Cardiac muscle cell (in vitro differentiated cells and primary cell): ENCODE results near the gene HTR4. TPM values are rescaled to one million over a fixed set of nuclear protein-coding genes. Genes with fewer than 3 reads are reported as not detected.

ENCODE experiments used
- DNase-seq, 2 donors: peaks; one replicate each; pipeline versions ENCODE4 v3.0.0 to v3.0.0-alpha.2; 2010 to 2017; ENCODE audit warnings: low read depth in 1 of 2, low spot score in 1 of 2
- H3K27ac ChIP-seq: fragments of 200-600 bp; sonication (generic); 2 replicates; pipeline ENCODE4 v1.5.1; 2016
- H3K27me3 ChIP-seq: fragments of 200-600 bp; sonication (generic); 2 replicates; pipeline ENCODE4 v1.6.0; 2016; ENCODE audit warnings: control low read depth
- H3K36me3 ChIP-seq: fragments of 200-600 bp; sonication (generic); 2 replicates; pipeline ENCODE4 v1.5.1; 2016; ENCODE audit warnings: control low read depth
- H3K4me1 ChIP-seq: fragments of 200-600 bp; sonication (generic); 2 replicates; pipeline ENCODE4 v1.8.1; 2017; ENCODE audit warnings: low read depth, mild to moderate bottlenecking, mixed run types
- H3K4me3 ChIP-seq: fragments of 200-600 bp; sonication (generic); 2 replicates; pipeline ENCODE4 v1.5.1; 2016; ENCODE audit warnings: mild to moderate bottlenecking
- H3K9me3 ChIP-seq: fragments of 200-600 bp; sonication (generic); 2 replicates; pipeline ENCODE4 v1.5.1; 2017; ENCODE audit warnings: low read depth, mild to moderate bottlenecking, control low read depth
- CTCF ChIP-seq: IDR thresholded peaks from 2 replicates; pipeline ENCODE4 v1.5.1; 2012; ENCODE audit warnings: low read depth, mild to moderate bottlenecking, low read length
- polyA plus RNA-seq: library from polyadenylated mRNA; unstranded; fragments of >200 nt; fragmentation: Nextera tagmentation; extraction: Ambion mirVana; gene quantifications from 2 replicates; pipeline ENCODE4 v1.2.1, GENCODE V29; 2016
- total RNA-seq: library from RNA; depleted of rRNA; stranded (reverse); fragments of >200 nt; gene quantifications from 2 replicates; pipeline ENCODE4 v1.2.3, GENCODE V29; 2016

Gene HTR4
- total and polyA plus RNA-seq, 2 experiments from 2014 or later = 0.82 to 2.3 TPM

DNA sequence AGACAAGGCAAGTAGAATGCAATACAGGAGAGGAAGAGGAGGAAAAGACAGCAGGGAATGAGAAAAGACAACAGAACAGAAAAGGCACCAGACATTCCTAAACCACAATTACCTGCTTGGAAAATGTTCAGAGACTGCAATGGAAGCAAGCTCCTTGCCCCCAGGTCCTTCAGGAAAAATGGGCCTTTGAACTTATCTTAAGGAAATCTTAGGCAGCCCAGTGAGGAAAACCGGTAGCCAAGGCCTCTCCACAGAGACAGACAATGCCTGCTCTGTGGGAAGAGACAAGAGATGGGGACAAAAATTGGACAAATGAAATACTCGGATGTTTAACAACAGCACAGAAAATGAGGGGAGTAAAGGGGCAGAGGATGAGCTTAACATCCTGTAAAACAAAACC lies 31.2 kb downstream of the HTR4 start:
- Histone ChIP-seq H3K27ac (no peak overlapping the region), H3K36me3 (no peaks in the 10 kb centered on the region), H3K4me1 (no peaks in the 10 kb centered on the region), H3K9me3 (no peaks in the 10 kb centered on the region), H3K4me3 (no peak overlapping the region), H3K27me3 (no peaks in the 10 kb centered on the region)
- DNase-seq = no peak
- TF ChIP-seq CTCF = no peak

DNA sequence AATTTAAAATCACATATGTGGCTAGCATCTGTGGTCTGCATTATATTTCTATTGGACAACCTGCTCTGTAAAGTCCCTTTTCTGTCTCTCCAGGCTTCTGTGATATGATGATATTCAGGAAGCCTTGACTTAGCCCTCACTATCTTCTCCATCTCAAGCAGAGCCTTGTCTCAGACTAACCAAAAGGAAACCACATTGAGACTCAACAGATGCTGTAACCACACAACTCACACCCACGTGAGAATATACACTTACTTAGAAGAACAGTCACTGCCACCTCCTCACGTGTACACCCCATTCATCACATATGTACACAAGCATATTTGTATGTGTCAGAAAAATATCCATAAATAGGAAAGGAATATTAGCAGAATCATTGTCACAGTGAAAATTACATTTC lies 33.6 kb downstream of the HTR4 start:
- Histone ChIP-seq H3K4me3 (no peak overlapping the region), H3K36me3 (no peaks in the 10 kb centered on the region), H3K27me3 (no peaks in the 10 kb centered on the region), H3K27ac (no peak overlapping the region), H3K9me3 (no peaks in the 10 kb centered on the region), H3K4me1 (no peaks in the 10 kb centered on the region)
- no peak for TF ChIP-seq CTCF
- DNase-seq = no peak

GRCh38 chr5:148620091-148620490 lies 34.2 kb downstream of the HTR4 start:
- H3K9me3 ChIP-seq = no peaks in the 10 kb centered on the region
- H3K4me1 ChIP-seq = no peaks in the 10 kb centered on the region
- no peaks in the 10 kb centered on the region for H3K27me3 ChIP-seq
- H3K27ac ChIP-seq = no peak overlapping the region
- no peak for TF ChIP-seq CTCF
- DNase-seq = no peak
- no peaks in the 10 kb centered on the region for H3K36me3 ChIP-seq
- H3K4me3 ChIP-seq = no peak overlapping the region

DNA sequence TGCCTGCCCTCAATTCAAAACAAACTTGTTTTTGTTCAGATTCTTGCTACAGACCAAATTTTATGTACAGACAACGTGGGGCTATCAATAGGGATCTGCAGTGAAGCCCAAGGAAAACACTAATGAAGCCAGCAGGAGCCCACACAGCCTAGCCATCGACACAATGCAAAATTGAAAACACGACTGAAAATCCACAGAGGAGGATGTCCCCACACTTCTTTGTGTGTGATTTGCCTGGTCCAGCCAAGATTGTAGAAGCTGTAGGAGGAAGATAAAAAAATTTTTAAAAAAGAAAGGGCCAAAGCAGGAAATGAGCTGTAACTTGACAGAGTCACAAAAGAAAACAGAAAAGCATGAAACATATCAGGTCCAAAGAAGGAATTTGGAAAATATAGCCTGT lies 34.8 kb downstream of the HTR4 start:
- DNase-seq = peak in 1 of 2 donors; percentile 5
- Histone ChIP-seq H3K9me3 (no peaks in the 10 kb centered on the region), H3K36me3 (no peaks in the 10 kb centered on the region), H3K4me3 (no peak overlapping the region), H3K27ac (no peak overlapping the region), H3K4me1 (no peaks in the 10 kb centered on the region), H3K27me3 (no peaks in the 10 kb centered on the region)
- no peak for TF ChIP-seq CTCF

GRCh38 chr5:148615644-148616275 lies 38.6 kb downstream of the HTR4 start:
- Histone ChIP-seq H3K4me3 (no peak overlapping the region), H3K36me3 (no peaks in the 10 kb centered on the region), H3K9me3 (no peaks in the 10 kb centered on the region), H3K27ac (no peak overlapping the region), H3K27me3 (no peaks in the 10 kb centered on the region), H3K4me1 (no peaks in the 10 kb centered on the region)
- no peak for TF ChIP-seq CTCF
- no peak for DNase-seq
